Measurements from ENCODE around the gene COLGALT1. TPM values are rescaled to one million over a fixed set of nuclear protein-coding genes. Genes with fewer than 3 reads are reported as not detected.

The COLGALT1 gene
- total RNA-seq, 1 experiment from 2014 or later, result 48.5 TPM

- Histone ChIP-seq H3K56ac (ENCODE audit: insufficient read length, low read depth, low read length) (no peak overlapping the region), H3K79me1 (ENCODE audit: insufficient read depth, low read depth, low read length, poor library complexity, severe bottlenecking) (no peaks in the 10 kb centered on the region), H3K9ac (ENCODE audit: extremely low read depth, insufficient read length, low read length) (peak overlapping the region; percentile 74), H3K4ac (ENCODE audit: low read depth, low read length) (no peak overlapping the region; the same call in 1 of the 2 replicates), H3K23me2 (ENCODE audit: insufficient read length, low read depth, low read length, poor library complexity, severe bottlenecking) (peaks cover 7% of the 10 kb centered on the region), H4K20me1 (ENCODE audit: control insufficient read depth, insufficient read depth, insufficient read length) (no peaks in the 10 kb centered on the region), H3K9me3 (ENCODE audit: control insufficient read depth, low read depth, low read length) (no peaks in the 10 kb centered on the region), H3K4me2 (ENCODE audit: insufficient read depth, insufficient read length, low read length) (peak overlapping the region; percentile 62), H2BK15ac (ENCODE audit: low read depth, low read length) (no peak overlapping the region), H3K79me2 (ENCODE audit: insufficient read depth, low read length) (no peaks in the 10 kb centered on the region), H2BK120ac (ENCODE audit: low read depth, low read length, poor library complexity, severe bottlenecking) (no peak overlapping the region), H2BK12ac (ENCODE audit: insufficient read length, low read depth, low read length) (no peak overlapping the region), H2BK5ac (ENCODE audit: insufficient read length, low read length) (no peak overlapping the region), H3K27me3 (ENCODE audit: insufficient read depth, low read length) (no peaks in the 10 kb centered on the region), H3K14ac (ENCODE audit: insufficient read depth, low read length) (peak overlapping the region; percentile 88), H3K23ac (ENCODE audit: insufficient read length, low read depth, low read length) (no peak overlapping the region), H2BK20ac (ENCODE audit: low read depth, low read length, poor library complexity, severe bottlenecking) (no peak overlapping the region), H3K27ac (ENCODE audit: insufficient read length, low read depth, low read length) (no peak overlapping the region), H3K18ac (ENCODE audit: insufficient read length, low read depth, low read length) (peak overlapping the region; percentile 84), H4K8ac (replicated peaks; ENCODE audit: insufficient read length, low read depth, low read length) (no peak overlapping the region), H3T11ph (ENCODE audit: low read length) (no peak overlapping the region), H3K4me1 (ENCODE audit: insufficient read depth, low read length) (no peaks in the 10 kb centered on the region), H2AK5ac (ENCODE audit: insufficient read length, low read length) (no peak overlapping the region), H4K91ac (ENCODE audit: insufficient read length, low read depth, low read length) (no peak overlapping the region), H2AFZ (ENCODE audit: low read length) (no peak overlapping the region), H4K5ac (ENCODE audit: insufficient read length, low read depth, low read length) (no peak overlapping the region)
- peak; percentile 47; the same call in 2 of the 3 replicates for TF ChIP-seq CTCF (conservative IDR thresholded peaks at IDR 0.05)
- Mint-ChIP-seq H3K4me1 (peaks cover 18% of the 10 kb centered on the region in 2 experiments), H3K9me3 (peaks cover 0 to under 1% of the 10 kb centered on the region in 2 experiments; a peak in 1 of 5 replicates), H3K27ac (peak overlapping the region in 2 of 3 experiments; percentile 64 to 82; a peak in 3 of 7 replicates), H3K36me3 (ENCODE audit: insufficient read depth in 1 of 3, low read depth in 3 of 3) (peaks cover 13 to 22% (median 14%) of the 10 kb centered on the region in 3 experiments), H3K27me3 (ENCODE audit: low read depth) (no peaks in the 10 kb centered on the region; the same call in 1 of the 2 replicates), H3K4me3 (peak overlapping the region; percentile 94 to 98)
- peak; percentile 93 for DNase-seq
- no CpG with 5 or more reads among the region's 82 CpGs for WGBS (ENCODE audit: extremely low coverage, insufficient read length, low lambda C conversion rate)
These were observed 43.5 kb upstream of the COLGALT1 start for GRCh38 chr19:17511724-17512573.
